Naive B cell (primary cell): ENCODE measurements around the gene RDH13. TPM values are rescaled to one million over a fixed set of nuclear protein-coding genes. Genes with fewer than 3 reads are reported as not detected.
"Not testable (repeated sequence)": the region's sequence is repeated elsewhere in the genome, so short reads cannot be mapped to it uniquely, and the experiment has no call there.

Experiments used
- ATAC-seq, 2 donors: fragments of 150-1000 bp; cut with Tn5 transposase; 2 replicates each; pipeline ENCODE4 v1.10.0; 2021; ENCODE audit warnings: low read depth in 2 of 2, mild to moderate bottlenecking in 2 of 2, moderate library complexity in 2 of 2
- DNase-seq: peaks from one replicate; pipeline ENCODE4 v3.0.0; 2022
- H3K27ac Mint-ChIP-seq, 6 donors: one replicate each; pipeline ENCODE4 v1.8.0; 2020 to 2022; ENCODE audit warnings: mild to moderate bottlenecking in 6 of 6, mixed read lengths in 6 of 6, moderate library complexity in 5 of 6, inconsistent platforms in 2 of 6
- H3K27me3 Mint-ChIP-seq, 3 donors: one replicate each; pipeline ENCODE4 v1.8.0; 2021 to 2022; ENCODE audit warnings: mixed read lengths in 3 of 3, mild to moderate bottlenecking in 1 of 3
- H3K36me3 Mint-ChIP-seq, 2 donors: one replicate each; pipeline ENCODE4 v1.8.0; 2020 to 2022; ENCODE audit warnings: mixed read lengths in 2 of 2, inconsistent platforms in 1 of 2, mild to moderate bottlenecking in 1 of 2
- H3K4me1 Mint-ChIP-seq, 3 donors: one replicate each; pipeline ENCODE4 v1.8.0; 2020 to 2022; ENCODE audit warnings: mixed read lengths in 3 of 3, inconsistent platforms in 1 of 3, mild to moderate bottlenecking in 1 of 3, moderate library complexity in 1 of 3
- H3K4me3 Mint-ChIP-seq, 8 donors: one replicate each; pipeline ENCODE4 v1.8.0; 2020 to 2022; ENCODE audit warnings: mild to moderate bottlenecking in 8 of 8, mixed read lengths in 8 of 8, moderate library complexity in 8 of 8, inconsistent platforms in 2 of 8
- H3K9me3 Mint-ChIP-seq, 7 donors: one replicate each; pipeline ENCODE4 v1.8.0; 2020 to 2022; ENCODE audit warnings: mixed read lengths in 7 of 7, mild to moderate bottlenecking in 5 of 7, inconsistent platforms in 2 of 7, moderate library complexity in 1 of 7
- polyA plus RNA-seq, 6 donors: library from polyadenylated mRNA; unstranded; fragments of 300-500 nt; fragmentation: Illumina TruSeq; gene quantifications; one replicate each; pipeline ENCODE4 v1.2.3, GENCODE V29; 2021; ENCODE audit warnings: low read depth in 6 of 6

Gene RDH13
- polyA plus RNA-seq, 6 donors from 2014 or later, result 2.7 to 20.4 (median 8.4) TPM

DNA sequence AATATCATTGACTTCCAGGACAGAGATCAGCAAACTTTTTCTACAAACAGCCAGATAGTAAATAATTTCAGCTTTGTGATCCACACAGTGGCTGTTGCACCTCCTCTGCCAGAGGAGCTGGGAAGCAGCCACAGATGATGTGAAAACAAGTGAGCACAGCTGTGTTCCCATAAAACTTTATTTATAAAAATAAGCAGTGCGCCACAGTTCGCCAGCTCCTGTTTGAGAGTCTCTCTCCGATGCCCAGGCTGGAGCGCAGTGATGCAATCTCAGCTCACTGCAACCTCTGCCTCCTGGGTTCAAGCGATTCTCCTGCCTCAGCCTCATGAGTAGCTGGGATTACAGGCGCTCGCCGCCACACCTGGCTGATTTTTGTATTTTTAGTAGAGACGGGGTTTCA lies 2.6 kb upstream of the RDH13 start:
- H3K27ac Mint-ChIP-seq, H3K36me3 Mint-ChIP-seq, ATAC-seq, DNase-seq: not testable (repeated sequence)
- peaks cover 29 to 45% (median 45%) of the 10 kb centered on the region in 3 donors for H3K27me3 Mint-ChIP-seq
- H3K9me3 Mint-ChIP-seq, result peaks cover 0 to 13% (median 8%) of the 10 kb centered on the region in 7 donors
- H3K4me3 Mint-ChIP-seq, result peak overlapping the region in 2 of 8 donors; percentile 20 to 36
- H3K4me1 Mint-ChIP-seq, result peaks cover 15 to 32% (median 16%) of the 10 kb centered on the region in 3 donors

- H3K27ac Mint-ChIP-seq, result peak overlapping the region in 5 of 6 donors; percentile 33 to 91 (median 83)
- peak overlapping the region; percentile 72 to 95 (median 86) for H3K4me3 Mint-ChIP-seq
- H3K36me3 Mint-ChIP-seq, result peaks cover 0 to 4% of the 10 kb centered on the region in 2 donors
- peaks cover 0 to 6% (median 4%) of the 10 kb centered on the region in 7 donors for H3K9me3 Mint-ChIP-seq
- peaks cover 6 to 31% (median 11%) of the 10 kb centered on the region in 3 donors for H3K4me1 Mint-ChIP-seq
- no peak for ATAC-seq
- DNase-seq, result no peak
- peaks cover 19 to 30% (median 28%) of the 10 kb centered on the region in 3 donors for H3K27me3 Mint-ChIP-seq
These were observed 520 bp upstream of the RDH13 start for GRCh38 chr19:55063492-55063843.

GRCh38 chr19:55060287-55060686 lies 2.7 kb downstream of the RDH13 start:
- not testable (repeated sequence) for ATAC-seq, H3K27ac Mint-ChIP-seq
- peaks cover 0 to 23% (median 11%) of the 10 kb centered on the region in 3 donors for H3K4me1 Mint-ChIP-seq

GRCh38 chr19:55058781-55059610 lies 4.0 kb downstream of the RDH13 start:
- peak overlapping the region in 2 of 6 donors; percentile 41 to 54 for H3K27ac Mint-ChIP-seq
- peaks cover 0 to 23% (median 11%) of the 10 kb centered on the region in 3 donors for H3K4me1 Mint-ChIP-seq
- peaks cover 0 to 4% (median 0%) of the 10 kb centered on the region in 7 donors for H3K9me3 Mint-ChIP-seq
- H3K27me3 Mint-ChIP-seq, result peaks cover 0 to 4% (median 0%) of the 10 kb centered on the region in 3 donors
- DNase-seq, result no peak
- H3K4me3 Mint-ChIP-seq, result peak overlapping the region in 2 of 8 donors; percentile 19 to 22
- ATAC-seq, result no peak
- H3K36me3 Mint-ChIP-seq, result peaks cover 7 to 15% of the 10 kb centered on the region in 2 donors

More at GRCh38 chr19:55060287-55060686, 2.7 kb downstream of the RDH13 start:
- not testable (repeated sequence) for DNase-seq, H3K9me3 Mint-ChIP-seq, H3K27me3 Mint-ChIP-seq
- Mint-ChIP-seq H3K36me3 (peaks cover 7 to 15% of the 10 kb centered on the region in 2 donors), H3K4me3 (peak overlapping the region in 3 of 8 donors; percentile 12 to 76 (median 71))

DNA sequence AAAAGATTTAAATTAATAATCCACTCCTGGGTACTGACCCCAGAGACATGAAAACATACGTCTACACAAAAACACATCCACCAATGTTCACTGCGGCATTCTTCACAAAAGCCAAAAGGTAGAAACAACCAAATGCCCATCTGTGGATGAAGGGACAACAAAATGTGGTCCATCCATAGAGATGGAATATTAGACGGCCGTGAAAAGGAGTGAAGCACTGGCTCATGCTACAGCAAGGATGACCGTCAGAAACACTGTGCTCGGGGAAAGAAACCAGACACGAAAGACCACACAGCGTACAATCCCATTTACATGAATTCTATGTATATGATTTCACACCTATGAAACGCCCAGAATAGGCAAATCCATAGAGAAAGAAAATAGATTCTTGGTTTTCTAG lies 6.1 kb downstream of the RDH13 start:
- ATAC-seq (no peak), DNase-seq (no peak)
- H3K4me3 Mint-ChIP-seq, result no peak overlapping the region
- H3K27ac Mint-ChIP-seq, result peak overlapping the region in 1 of 6 donors; percentile 29
- no peaks in the 10 kb centered on the region for H3K27me3 Mint-ChIP-seq
- H3K36me3 Mint-ChIP-seq, result peaks cover 7 to 15% of the 10 kb centered on the region in 2 donors
- peaks cover 0 to 2% (median 0%) of the 10 kb centered on the region in 7 donors for H3K9me3 Mint-ChIP-seq
- H3K4me1 Mint-ChIP-seq, result peaks cover 0 to 17% (median 5%) of the 10 kb centered on the region in 3 donors

GRCh38 chr19:55053735-55054134 lies 9.2 kb downstream of the RDH13 start:
- Mint-ChIP-seq H3K4me3 (no peak overlapping the region), H3K27me3 (no peaks in the 10 kb centered on the region), H3K9me3 (peaks cover 0 to 2% (median 0%) of the 10 kb centered on the region in 7 donors), H3K36me3 (peaks cover 7 to 14% of the 10 kb centered on the region in 2 donors), H3K27ac (no peak overlapping the region), H3K4me1 (no peaks in the 10 kb centered on the region)
- DNase-seq, result no peak
- no peak for ATAC-seq

DNA sequence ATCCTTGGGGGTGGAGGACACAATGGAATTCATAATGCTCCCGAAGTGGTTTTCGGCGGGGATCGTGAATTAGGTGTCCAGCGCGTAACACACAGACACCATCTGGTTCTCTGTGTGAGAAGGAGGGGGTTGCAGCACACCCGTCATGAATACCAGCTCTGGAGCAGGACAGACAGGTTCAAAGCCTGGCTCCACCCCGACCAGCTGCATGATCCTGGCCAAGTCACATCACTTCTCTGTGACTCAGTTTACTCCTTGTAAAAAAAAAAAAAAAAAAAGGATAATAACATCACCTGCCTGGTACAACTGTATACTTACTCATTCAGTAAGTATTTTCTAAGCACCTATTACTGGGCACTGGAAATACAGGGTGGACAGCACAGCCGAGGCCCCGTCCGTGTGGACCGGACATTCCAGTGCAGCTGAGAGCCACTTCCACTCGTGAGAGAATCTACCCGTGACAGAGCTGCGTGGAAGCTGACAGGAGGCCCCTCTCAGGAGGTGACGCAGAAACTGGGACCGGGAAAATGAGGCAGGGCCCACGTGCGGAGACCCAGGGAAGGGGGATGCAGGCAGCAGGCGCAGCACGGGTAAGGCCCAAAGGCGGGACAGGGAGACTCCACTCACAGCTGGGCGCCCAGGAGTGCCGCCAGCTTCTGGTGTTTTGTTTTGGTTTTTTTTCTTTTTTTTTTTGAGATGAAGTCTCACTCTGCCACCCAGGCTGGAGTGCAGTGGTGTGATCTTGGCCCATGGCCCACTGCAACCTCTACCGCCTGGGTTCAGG lies 12.0 kb downstream of the RDH13 start:
- Mint-ChIP-seq H3K4me3 (no peak overlapping the region), H3K4me1 (no peaks in the 10 kb centered on the region), H3K9me3 (peaks cover 0 to 2% (median 0%) of the 10 kb centered on the region in 7 donors), H3K27me3 (no peaks in the 10 kb centered on the region), H3K27ac (no peak overlapping the region), H3K36me3 (no peaks in the 10 kb centered on the region)
- no peak for ATAC-seq
- DNase-seq, result no peak

- no peaks in the 10 kb centered on the region for H3K9me3 Mint-ChIP-seq
- no peaks in the 10 kb centered on the region for H3K4me1 Mint-ChIP-seq
- peak overlapping the region in 1 of 6 donors; percentile 44 for H3K27ac Mint-ChIP-seq
- DNase-seq, result no peak
- no peak for ATAC-seq
- H3K36me3 Mint-ChIP-seq, result peaks cover 0 to 5% of the 10 kb centered on the region in 2 donors
- no peak overlapping the region for H3K4me3 Mint-ChIP-seq
- H3K27me3 Mint-ChIP-seq, result no peaks in the 10 kb centered on the region
These were observed 14.5 kb downstream of the RDH13 start for GRCh38 chr19:55048446-55048845.

DNA sequence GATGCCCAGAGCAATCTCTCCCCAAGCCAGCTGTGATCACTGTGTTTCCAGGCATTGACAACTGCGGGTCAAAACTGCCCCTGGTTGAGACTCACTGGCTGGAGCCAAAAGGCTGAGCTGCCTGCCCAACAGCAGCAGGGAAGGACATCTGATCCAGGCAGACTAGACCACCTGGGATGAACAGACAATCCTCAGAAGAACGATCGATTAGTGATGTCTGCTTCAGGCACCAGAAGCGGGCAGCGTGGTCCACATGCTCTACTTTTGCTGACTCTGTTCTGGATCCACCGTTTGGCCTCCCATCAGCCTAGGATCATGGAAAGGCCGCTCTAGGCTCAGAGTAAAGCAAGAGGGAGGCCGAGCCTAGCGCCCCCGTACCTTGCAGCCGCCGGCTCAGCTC lies 15.0 kb downstream of the RDH13 start:
- Mint-ChIP-seq H3K36me3 (peaks cover 0 to 5% of the 10 kb centered on the region in 2 donors), H3K9me3 (no peaks in the 10 kb centered on the region), H3K27me3 (no peaks in the 10 kb centered on the region), H3K4me1 (no peaks in the 10 kb centered on the region), H3K27ac (no peak overlapping the region), H3K4me3 (no peak overlapping the region)
- ATAC-seq, result no peak
- no peak for DNase-seq

DNA sequence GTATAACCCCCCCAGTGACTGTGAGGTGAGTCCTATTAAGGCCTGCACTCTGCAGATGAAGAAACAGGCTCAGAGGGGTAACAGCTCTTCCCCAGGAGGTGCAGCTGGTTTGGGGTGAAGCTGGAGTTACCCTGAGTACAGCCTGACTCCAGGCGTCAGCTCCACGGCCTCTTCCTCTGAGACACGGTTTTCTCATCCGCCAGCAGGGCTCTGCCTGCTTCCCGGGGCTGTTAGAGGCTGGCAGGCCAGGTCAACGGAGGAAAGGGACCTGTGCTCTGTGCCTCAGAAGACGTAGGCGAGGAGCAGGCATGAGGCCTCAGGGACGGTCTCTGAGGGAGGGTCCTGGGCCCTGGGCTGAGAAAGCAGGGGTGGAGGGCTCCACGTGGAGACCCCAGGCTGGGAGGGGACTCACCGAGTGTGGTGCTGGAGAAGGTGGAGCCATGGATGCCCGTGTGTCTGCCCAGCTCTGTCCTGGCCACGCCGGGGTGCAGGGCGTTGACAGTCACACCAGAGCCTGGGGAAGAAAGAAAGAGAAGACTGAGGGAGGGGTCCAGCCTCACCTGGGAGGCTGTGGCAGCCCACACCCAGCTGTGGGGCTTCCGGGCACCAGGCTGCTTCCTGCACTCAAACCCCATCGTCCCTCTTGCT lies 15.8 kb downstream of the RDH13 start:
- Mint-ChIP-seq H3K4me3 (no peak overlapping the region), H3K9me3 (no peaks in the 10 kb centered on the region), H3K27me3 (no peaks in the 10 kb centered on the region), H3K36me3 (peaks cover 0 to 5% of the 10 kb centered on the region in 2 donors), H3K27ac (no peak overlapping the region), H3K4me1 (peaks cover 5 to 8% (median 5%) of the 10 kb centered on the region in 3 donors)
- DNase-seq, result no peak
- no peak for ATAC-seq

DNA sequence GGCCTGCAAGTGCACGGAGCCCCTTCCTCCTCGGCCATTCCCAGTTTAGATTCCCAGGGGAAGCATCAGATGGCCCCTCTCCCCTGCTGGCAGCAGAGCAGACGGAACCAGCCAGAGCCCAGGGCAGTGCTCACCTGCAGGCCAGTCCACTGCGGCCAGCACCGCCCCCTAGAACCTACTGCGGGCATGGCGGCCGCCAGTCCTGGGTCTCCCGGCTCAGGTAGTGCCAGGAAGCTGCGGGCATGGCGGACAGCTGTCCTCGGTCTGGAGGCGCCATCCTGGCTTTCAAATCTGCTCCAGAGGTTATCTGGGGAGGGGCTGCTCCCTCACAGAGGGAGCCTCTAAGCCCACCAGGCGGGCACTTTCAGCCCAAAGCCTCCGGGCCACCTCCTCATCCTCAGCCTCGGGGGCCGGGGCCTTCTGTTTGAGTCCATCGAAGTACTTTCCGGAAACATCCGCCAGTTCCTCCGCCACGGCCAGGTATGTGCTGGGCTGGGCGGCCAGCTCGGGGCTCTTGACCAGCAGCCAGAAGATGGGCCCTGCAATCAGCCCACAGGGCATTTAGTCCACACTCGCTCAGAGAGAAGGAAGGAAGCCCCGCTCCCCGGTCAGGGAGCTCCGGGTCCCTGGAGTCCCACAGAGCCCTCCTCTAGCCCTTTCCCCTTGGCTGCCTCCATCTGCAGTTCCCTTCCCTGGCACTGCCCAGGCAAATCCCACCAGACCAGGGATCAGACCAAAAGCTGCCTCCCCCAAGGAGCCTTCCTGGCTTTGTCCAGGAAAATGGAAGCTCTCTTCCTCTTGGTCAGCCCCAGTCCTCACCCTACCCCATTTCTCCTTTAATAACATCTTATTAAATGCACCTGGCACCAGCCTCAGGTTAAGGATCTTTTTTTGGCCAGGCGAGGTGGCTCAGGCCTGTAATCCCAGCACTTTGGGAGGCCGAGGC lies 17.9 kb downstream of the RDH13 start:
- Mint-ChIP-seq H3K9me3 (no peaks in the 10 kb centered on the region), H3K27ac (no peak overlapping the region), H3K4me1 (peaks cover 8 to 19% (median 16%) of the 10 kb centered on the region in 3 donors), H3K27me3 (no peaks in the 10 kb centered on the region), H3K4me3 (no peak overlapping the region), H3K36me3 (peaks cover 0 to 5% of the 10 kb centered on the region in 2 donors)
- DNase-seq (no peak), ATAC-seq (no peak)

GRCh38 chr19:55044286-55044685 lies 18.7 kb downstream of the RDH13 start:
- H3K4me3 Mint-ChIP-seq, result no peak overlapping the region
- ATAC-seq (no peak), DNase-seq (no peak)
- H3K27ac Mint-ChIP-seq, result no peak overlapping the region
- peaks cover 8 to 19% (median 16%) of the 10 kb centered on the region in 3 donors for H3K4me1 Mint-ChIP-seq
- no peaks in the 10 kb centered on the region for H3K9me3 Mint-ChIP-seq
- no peaks in the 10 kb centered on the region for H3K27me3 Mint-ChIP-seq
- H3K36me3 Mint-ChIP-seq, result peaks cover 0 to 5% of the 10 kb centered on the region in 2 donors
